Left lung (tissue), 10 donors: ENCODE results near the gene LETMD1. TPM values are rescaled to one million over a fixed set of nuclear protein-coding genes. Genes with fewer than 3 reads are reported as not detected.
A peak's percentile ranks its signal among the peaks of the same experiment; 100 is the strongest.
"Not testable (repeated sequence)": the region's sequence is repeated elsewhere in the genome, so short reads cannot be mapped to it uniquely, and the experiment has no call there.

Experiments used
- ATAC-seq: fragments of 200-7000 bp; cut with Tn5 transposase; one replicate; pipeline ENCODE4 v1.9.1; 2020; ENCODE audit warnings: moderate library complexity
- DNase-seq, 4 donors: peaks; one replicate each; pipeline ENCODE4 v3.0.0-alpha.2; 2013 to 2020
- H3K27ac ChIP-seq, 2 donors: fragments of 200-600 bp; sonication (generic) in 1 of 2; one replicate each; pipeline versions ENCODE4 v1.5.0 to v1.8.0; 2020 to 2021
- H3K27me3 ChIP-seq, 2 donors: fragments of 200-600 bp; sonication (generic) in 1 of 2; one replicate each; pipeline versions ENCODE4 v1.5.0 to v1.8.0; 2020 to 2021
- H3K36me3 ChIP-seq, 2 donors: fragments of 200-600 bp; sonication (generic) in 1 of 2; one replicate each; pipeline versions ENCODE4 v1.5.0 to v1.8.0; 2020 to 2021
- H3K4me1 ChIP-seq, 2 donors: fragments of 200-600 bp; one replicate each; pipeline ENCODE4 v1.8.0; 2021
- H3K4me3 ChIP-seq, 2 donors: fragments of 200-600 bp; sonication (generic) in 1 of 2; one replicate each; pipeline versions ENCODE4 v1.5.0 to v1.8.0; 2020 to 2021; ENCODE audit warnings: mild to moderate bottlenecking in 1 of 2
- H3K9me3 ChIP-seq, 2 donors: fragments of 200-600 bp; sonication (generic) in 1 of 2; one replicate each; pipeline versions ENCODE4 v1.5.0 to v1.8.0; 2020 to 2021
- intact Hi-C, 2 donors: fragments of 100-400 bp; cut with DNase I; formaldehyde crosslinking; loops; one replicate each; pipeline versions ENCODE4 v1.11.2 to v1.14.2; 2022
- polyA plus RNA-seq, 6 donors: library from polyadenylated mRNA; unstranded; fragments of 120-200 nt; gene quantifications; one replicate each; pipeline ENCODE4 v1.2.1, GENCODE V29; 2013; ENCODE audit not compliant: insufficient read length in 6 of 6
- total RNA-seq, 2 donors: library from RNA; stranded (reverse); fragmentation: NEBNext Ultra II Directional; extraction: Animal tissue kit (Norgen Biotek cat#: 25700); gene quantifications; one replicate each; pipeline ENCODE4 v1.2.1, GENCODE V29; 2021
- TF ChIP-seq, protein P1 (sequence below), 2 donors: fragments of 200-600 bp; sonication (generic) in 1 of 2; IDR thresholded peaks; one replicate each; pipeline versions ENCODE4 v1.5.0 to v1.8.0; 2021; ENCODE audit warnings: antibody characterized with exemption in 2 of 2
- donor health status: DM: no; HTN: yes; CAD: no.
- donor health status: DM: no; HTN: no; CAD: no.

The LETMD1 gene
- total and polyA plus RNA-seq, 8 donors: 46.8 to 164 (median 132) TPM

DNA sequence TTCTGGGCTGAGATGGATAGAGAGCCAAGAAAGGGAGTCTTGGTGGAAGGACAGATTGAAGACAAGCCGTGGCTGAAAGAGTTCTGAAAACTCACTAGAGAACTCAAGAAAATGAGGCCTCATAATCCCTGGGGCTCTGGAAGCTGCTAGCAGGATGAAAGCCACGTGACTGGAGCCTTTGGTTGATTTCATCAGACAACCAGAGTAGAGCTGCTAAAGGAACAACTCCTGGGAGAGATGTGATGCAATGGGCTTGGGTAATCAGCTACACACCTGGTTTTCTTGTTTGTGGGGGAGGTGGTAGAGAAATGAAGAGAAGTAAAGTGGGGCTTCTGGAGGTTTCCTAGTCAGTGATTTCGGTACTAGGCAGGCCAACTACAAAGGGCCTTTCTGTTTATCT lies 21.9 kb downstream of the LETMD1 start:
- intact Hi-C loops: no loop called here
- no peak overlapping the region for H3K27ac ChIP-seq
- no peak for DNase-seq
- H3K36me3 ChIP-seq: peaks cover 0 to 90% of the 10 kb centered on the region in 2 donors
- peak; percentile 79 for ATAC-seq
- no peaks in the 10 kb centered on the region for H3K27me3 ChIP-seq
- peaks cover 0 to 5% of the 10 kb centered on the region in 2 donors for H3K4me1 ChIP-seq
- TF ChIP-seq, protein P1, sequence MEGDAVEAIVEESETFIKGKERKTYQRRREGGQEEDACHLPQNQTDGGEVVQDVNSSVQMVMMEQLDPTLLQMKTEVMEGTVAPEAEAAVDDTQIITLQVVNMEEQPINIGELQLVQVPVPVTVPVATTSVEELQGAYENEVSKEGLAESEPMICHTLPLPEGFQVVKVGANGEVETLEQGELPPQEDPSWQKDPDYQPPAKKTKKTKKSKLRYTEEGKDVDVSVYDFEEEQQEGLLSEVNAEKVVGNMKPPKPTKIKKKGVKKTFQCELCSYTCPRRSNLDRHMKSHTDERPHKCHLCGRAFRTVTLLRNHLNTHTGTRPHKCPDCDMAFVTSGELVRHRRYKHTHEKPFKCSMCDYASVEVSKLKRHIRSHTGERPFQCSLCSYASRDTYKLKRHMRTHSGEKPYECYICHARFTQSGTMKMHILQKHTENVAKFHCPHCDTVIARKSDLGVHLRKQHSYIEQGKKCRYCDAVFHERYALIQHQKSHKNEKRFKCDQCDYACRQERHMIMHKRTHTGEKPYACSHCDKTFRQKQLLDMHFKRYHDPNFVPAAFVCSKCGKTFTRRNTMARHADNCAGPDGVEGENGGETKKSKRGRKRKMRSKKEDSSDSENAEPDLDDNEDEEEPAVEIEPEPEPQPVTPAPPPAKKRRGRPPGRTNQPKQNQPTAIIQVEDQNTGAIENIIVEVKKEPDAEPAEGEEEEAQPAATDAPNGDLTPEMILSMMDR (IDR thresholded peaks at IDR 0.05): no peak
- H3K9me3 ChIP-seq: no peaks in the 10 kb centered on the region
- H3K4me3 ChIP-seq: no peak overlapping the region

DNA sequence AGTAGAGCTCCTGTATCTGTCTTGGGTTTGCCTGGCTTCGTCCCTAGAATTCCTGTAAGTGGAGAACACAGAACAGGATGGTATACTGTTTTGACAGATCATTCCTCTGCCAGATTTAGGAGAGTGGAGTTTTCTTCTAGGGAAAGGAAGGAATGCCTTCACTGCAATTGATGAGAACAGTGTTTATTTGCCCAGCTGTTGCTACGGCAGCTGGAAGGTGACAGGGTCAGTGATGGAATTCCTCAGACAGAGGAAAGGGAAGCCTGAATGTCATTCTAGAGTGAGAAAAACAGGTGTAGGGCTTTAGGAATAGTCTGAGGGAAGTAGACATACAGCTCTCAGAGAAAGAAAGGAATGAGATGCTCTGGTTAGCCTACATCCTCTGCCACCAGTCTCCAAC lies 23.5 kb downstream of the LETMD1 start:
- DNase-seq (no peak), ATAC-seq (no peak)
- Histone ChIP-seq H3K27me3 (no peaks in the 10 kb centered on the region), H3K36me3 (peaks cover 0 to 73% of the 10 kb centered on the region in 2 donors), H3K4me1 (peaks cover 0 to 18% of the 10 kb centered on the region in 2 donors), H3K27ac (no peak overlapping the region), H3K4me3 (no peak overlapping the region), H3K9me3 (no peaks in the 10 kb centered on the region)
- intact Hi-C loops: no loop called here
- TF ChIP-seq, protein P1 (IDR thresholded peaks at IDR 0.05): no peak

DNA sequence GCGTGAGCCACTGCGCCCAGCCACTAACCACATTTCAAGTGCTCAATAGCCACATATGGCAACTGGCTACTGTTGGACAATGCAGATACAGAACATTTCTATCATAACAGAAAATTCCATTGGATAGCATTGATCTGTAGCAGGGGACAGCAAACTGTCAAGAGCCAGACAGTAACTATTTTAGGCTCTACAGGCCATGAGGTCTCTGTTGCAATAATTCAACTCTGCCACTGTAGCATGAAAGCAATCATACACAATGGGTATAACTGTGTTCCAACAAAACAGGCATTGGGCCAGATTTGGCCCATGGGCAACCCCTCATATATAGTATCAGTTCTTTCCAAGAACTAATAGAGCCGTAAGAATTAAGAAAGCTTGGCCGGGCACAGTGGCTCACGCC lies 27.3 kb downstream of the LETMD1 start:
- Histone ChIP-seq H3K4me3 (no peak overlapping the region), H3K9me3 (no peaks in the 10 kb centered on the region), H3K4me1 (peaks cover 0 to 13% of the 10 kb centered on the region in 2 donors), H3K27me3 (no peaks in the 10 kb centered on the region), H3K27ac (no peak overlapping the region), H3K36me3 (peaks cover 0 to 39% of the 10 kb centered on the region in 2 donors)
- TF ChIP-seq, protein P1 (IDR thresholded peaks at IDR 0.05): no peak
- intact Hi-C loops: no loop called here
- DNase-seq (no peak), ATAC-seq (no peak)

DNA sequence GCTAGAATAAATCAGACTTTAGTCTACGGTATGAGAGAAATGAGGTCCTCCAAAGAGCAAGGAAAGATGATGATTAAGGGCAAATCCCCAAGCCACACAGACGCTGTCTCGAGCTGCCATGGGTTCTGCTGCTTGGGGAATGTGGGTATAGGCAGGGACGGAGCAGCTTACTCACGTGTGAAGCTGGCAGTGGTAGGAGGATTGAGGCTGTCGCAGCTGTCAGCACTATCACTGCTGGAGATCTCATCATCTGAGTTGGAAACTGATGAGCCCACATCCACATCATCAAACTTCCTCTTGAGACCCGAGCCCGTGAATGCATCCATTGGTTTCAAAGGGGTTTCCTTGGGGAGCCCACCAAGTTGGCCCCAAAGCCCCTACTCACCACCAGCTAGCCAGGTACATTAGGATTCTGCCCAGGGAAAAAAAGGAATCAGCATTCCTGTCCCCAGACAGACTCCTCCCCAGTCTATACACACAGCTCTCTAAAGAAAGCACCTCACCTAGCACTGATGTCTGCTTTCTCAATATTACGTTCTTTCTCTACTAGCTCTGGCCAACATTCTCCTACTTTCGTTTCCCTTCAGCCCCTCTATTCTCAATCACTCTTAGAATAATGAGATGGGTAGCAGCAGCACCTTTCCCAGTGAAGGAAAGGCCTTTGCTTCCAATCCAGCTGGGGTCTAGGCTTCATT lies 28.3 kb downstream of the LETMD1 start:
- H3K27me3 ChIP-seq: no peaks in the 10 kb centered on the region
- no peak overlapping the region for H3K27ac ChIP-seq
- no peaks in the 10 kb centered on the region for H3K9me3 ChIP-seq
- TF ChIP-seq, protein P1 (IDR thresholded peaks at IDR 0.05): no peak
- intact Hi-C loops: no loop called here
- peaks cover 0 to 29% of the 10 kb centered on the region in 2 donors for H3K36me3 ChIP-seq
- DNase-seq (no peak), ATAC-seq (no peak)
- H3K4me3 ChIP-seq: no peak overlapping the region
- peaks cover 0 to 14% of the 10 kb centered on the region in 2 donors for H3K4me1 ChIP-seq

DNA sequence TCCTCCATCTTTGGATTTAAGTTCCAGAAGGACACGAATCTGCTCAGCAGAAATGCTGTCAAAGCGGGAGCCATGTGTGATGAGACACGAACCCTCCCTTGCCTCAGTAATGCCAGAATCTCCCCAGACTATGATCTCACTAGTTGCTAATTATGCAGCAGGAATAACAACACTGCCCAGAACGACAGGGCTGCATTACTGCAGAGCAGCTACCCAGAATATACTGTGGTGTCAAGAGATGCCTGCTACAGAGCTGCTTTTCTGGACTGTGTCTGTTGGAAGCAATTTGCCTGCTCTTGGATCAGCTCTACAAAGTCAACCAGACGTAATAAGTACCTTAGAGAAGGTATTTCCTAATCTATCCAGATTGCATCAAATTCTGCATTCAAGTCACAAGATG lies 29.8 kb downstream of the LETMD1 start:
- DNase-seq (peak in 1 of 4 donors; percentile 8), ATAC-seq (peak; percentile 50)
- H3K36me3 ChIP-seq: peaks cover 0 to 15% of the 10 kb centered on the region in 2 donors

DNA sequence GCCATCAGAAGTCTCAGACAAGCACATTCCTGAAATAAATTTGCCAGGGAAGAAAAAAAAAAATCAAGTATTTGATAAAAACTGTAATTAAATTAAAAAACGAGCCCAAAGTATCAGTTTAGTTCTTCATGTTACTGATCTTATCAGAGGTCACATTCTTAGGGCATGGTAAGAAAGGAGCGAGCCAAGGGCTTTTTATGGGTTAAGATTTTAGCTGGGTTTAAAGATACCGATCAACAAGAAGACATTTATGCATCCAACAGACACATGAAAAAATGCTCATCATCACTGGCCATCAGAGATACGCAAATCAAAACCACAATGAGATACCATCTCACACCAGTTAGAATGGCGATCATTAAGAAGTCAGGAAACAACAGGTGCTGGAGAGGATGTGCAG lies 30.2 kb downstream of the LETMD1 start:
- H3K4me3 ChIP-seq, ATAC-seq, DNase-seq, intact Hi-C loops, H3K27me3 ChIP-seq, H3K9me3 ChIP-seq, H3K27ac ChIP-seq: not testable (repeated sequence)
- Histone ChIP-seq H3K4me1 (peaks cover 7 to 27% of the 10 kb centered on the region in 2 donors), H3K36me3 (peaks cover 0 to 11% of the 10 kb centered on the region in 2 donors)

More for the DNA sequence above, 29.8 kb downstream of the LETMD1 start:
- intact Hi-C loops: no loop called here
- TF ChIP-seq, protein P1 (IDR thresholded peaks at IDR 0.05): no peak
- Histone ChIP-seq H3K27me3 (no peaks in the 10 kb centered on the region), H3K4me3 (no peak overlapping the region), H3K27ac (no peak overlapping the region), H3K9me3 (no peaks in the 10 kb centered on the region), H3K4me1 (peaks cover 7 to 27% of the 10 kb centered on the region in 2 donors)

DNA sequence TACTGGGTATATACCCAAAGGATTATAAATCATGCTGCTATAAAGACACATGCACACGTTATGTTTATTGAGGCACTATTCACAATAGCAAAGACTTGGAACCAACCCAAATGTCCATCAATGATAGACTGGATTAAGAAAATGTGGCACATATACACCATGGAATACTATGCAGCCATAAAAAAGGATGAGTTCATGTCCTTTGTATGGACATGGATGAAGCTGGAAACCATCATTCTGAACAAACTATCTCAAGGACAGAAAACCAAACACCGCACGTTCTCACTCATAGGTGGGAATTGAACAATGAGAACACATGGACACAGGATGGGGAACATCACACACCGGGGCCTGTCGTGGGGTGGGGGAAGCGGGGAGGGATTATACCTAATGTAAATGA lies 30.7 kb downstream of the LETMD1 start:
- ATAC-seq, H3K27ac ChIP-seq, DNase-seq, intact Hi-C loops, H3K27me3 ChIP-seq, H3K9me3 ChIP-seq, H3K4me3 ChIP-seq, H3K36me3 ChIP-seq: not testable (repeated sequence)
- H3K4me1 ChIP-seq: peaks cover 7 to 31% of the 10 kb centered on the region in 2 donors
